Coronary artery (tissue), 2 donors: Measurements from ENCODE around the gene ABTB2.
A peak's percentile ranks its signal among the peaks of the same experiment; 100 is the strongest.

Experiments
- DNase-seq: peaks from one replicate; pipeline ENCODE4 v3.0.0-alpha.2; 2017; ENCODE audit warnings: low spot score
- H3K27ac ChIP-seq, 2 donors: fragments of 200-600 bp; sonication (generic); one replicate each; pipeline ENCODE4 v1.5.1; 2016 to 2019
- H3K4me3 ChIP-seq: fragments of 200-600 bp; sonication (generic); 2 replicates; pipeline ENCODE4 v1.5.1; 2016; ENCODE audit warnings: mild to moderate bottlenecking, moderate library complexity
- TF ChIP-seq, protein P1 (sequence below): fragments of 200-600 bp; sonication (generic); IDR thresholded peaks from one replicate; pipeline ENCODE4 v1.5.1; 2019; ENCODE audit warnings: antibody characterized with exemption

ABTB2 gene

DNA sequence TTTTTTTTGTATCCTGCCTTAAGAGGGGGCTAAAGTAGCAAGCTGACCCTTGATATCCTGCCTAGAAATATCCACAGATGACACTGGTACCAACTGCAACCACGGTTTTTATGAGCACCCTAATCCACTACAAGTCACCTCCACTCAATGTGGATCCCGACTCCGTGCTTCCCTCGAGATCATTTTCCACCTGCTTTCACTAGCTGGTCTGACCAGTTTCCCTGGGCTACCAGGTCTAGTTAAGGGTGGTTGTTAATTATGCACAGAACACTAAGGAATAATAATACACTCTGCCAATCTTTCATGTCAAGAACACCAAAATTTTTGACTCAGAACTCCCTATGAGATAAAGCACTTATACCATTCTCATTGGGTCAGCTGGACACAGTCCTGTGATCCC lies 82.3 kb downstream of the ABTB2 start:
- TF ChIP-seq, protein P1, sequence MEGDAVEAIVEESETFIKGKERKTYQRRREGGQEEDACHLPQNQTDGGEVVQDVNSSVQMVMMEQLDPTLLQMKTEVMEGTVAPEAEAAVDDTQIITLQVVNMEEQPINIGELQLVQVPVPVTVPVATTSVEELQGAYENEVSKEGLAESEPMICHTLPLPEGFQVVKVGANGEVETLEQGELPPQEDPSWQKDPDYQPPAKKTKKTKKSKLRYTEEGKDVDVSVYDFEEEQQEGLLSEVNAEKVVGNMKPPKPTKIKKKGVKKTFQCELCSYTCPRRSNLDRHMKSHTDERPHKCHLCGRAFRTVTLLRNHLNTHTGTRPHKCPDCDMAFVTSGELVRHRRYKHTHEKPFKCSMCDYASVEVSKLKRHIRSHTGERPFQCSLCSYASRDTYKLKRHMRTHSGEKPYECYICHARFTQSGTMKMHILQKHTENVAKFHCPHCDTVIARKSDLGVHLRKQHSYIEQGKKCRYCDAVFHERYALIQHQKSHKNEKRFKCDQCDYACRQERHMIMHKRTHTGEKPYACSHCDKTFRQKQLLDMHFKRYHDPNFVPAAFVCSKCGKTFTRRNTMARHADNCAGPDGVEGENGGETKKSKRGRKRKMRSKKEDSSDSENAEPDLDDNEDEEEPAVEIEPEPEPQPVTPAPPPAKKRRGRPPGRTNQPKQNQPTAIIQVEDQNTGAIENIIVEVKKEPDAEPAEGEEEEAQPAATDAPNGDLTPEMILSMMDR, result no peak
- Histone ChIP-seq H3K27ac (peak overlapping the region; percentile 71 to 79), H3K4me3 (no peak overlapping the region)
- DNase-seq, result no peak

GRCh38 chr11:34274712-34275398 lies 83.0 kb downstream of the ABTB2 start:
- Histone ChIP-seq H3K27ac (peak overlapping the region; percentile 71 to 79), H3K4me3 (no peak overlapping the region)
- peak; percentile 91 for DNase-seq
- TF ChIP-seq, protein P1, result no peak

DNA sequence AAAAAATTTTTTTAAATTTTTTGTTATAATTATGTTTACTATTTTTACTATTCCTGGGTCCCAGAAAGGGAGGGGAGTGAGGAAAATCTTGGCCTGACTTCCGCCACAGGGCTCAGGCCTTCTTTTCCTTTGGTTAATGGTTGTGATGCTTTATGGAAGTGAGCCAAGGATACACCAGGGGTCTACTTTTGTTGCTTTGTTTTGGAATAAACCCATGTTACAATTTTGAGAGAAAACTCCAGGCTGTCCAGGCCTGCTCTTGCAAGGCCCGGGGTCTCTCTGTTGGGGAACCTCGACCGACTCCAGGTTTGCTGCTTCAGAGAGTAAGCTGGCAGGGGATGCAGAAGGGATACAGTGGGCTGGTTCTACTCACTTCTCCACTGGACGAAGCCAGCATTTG lies 84.7 kb downstream of the ABTB2 start:
- TF ChIP-seq, protein P1, result no peak
- Histone ChIP-seq H3K27ac (no peak overlapping the region), H3K4me3 (no peak overlapping the region)
- no peak for DNase-seq

DNA sequence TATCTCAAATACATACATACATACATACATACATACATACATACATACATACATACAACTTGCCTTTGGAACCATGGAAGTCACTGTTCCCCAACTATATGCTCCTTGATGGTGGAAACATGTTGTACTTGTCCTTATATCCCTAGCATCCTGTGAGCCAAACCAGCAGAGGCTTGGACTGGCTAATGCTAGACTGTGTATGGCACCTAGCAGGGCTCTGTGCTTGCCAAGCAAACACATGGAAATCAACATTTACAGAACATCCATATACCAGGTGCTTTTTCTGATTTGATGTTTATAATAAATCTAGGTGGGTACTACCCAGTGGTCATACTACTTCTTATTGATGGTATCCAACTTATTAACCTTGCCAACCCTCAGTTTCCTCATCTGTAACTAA lies 86.1 kb downstream of the ABTB2 start:
- H3K27ac ChIP-seq, result no peak overlapping the region
- no peak overlapping the region for H3K4me3 ChIP-seq
- TF ChIP-seq, protein P1, result no peak
- no peak for DNase-seq

GRCh38 chr11:34270711-34271110 lies 87.1 kb downstream of the ABTB2 start:
- DNase-seq, result no peak
- TF ChIP-seq, protein P1, result no peak
- Histone ChIP-seq H3K27ac (no peak overlapping the region), H3K4me3 (no peak overlapping the region)

GRCh38 chr11:34269694-34270245 lies 88.0 kb downstream of the ABTB2 start:
- Histone ChIP-seq H3K4me3 (no peak overlapping the region), H3K27ac (no peak overlapping the region)
- TF ChIP-seq, protein P1, result no peak
- no peak for DNase-seq

GRCh38 chr11:34268906-34269430 lies 88.8 kb downstream of the ABTB2 start:
- no peak overlapping the region for H3K4me3 ChIP-seq
- no peak for DNase-seq
- no peak overlapping the region for H3K27ac ChIP-seq
- TF ChIP-seq, protein P1, result no peak
